ENCODE results near the gene RPL31.

DNA sequence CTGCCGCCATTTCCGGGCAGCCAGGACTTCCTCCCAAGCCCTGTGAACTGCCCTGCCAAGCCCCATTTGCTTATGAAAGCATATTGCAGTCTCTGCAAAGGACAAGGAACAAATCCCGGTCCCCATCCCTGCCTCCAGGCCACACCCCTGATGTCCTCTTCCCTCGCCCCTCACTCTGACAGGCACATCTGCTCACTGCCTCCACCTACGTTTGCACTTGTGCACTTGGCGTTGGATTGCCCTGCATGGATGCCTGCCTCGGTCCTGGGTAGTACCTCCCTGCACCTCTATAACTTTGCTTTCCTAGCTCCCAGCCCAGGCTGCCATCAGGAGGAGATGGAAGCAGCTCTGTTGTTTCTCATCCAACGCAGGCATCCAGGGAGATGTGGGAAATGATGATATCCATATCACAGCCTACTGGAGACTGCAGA, 19.6 kb upstream of the RPL31 start:
- TF ChIP-seq, protein P1, sequence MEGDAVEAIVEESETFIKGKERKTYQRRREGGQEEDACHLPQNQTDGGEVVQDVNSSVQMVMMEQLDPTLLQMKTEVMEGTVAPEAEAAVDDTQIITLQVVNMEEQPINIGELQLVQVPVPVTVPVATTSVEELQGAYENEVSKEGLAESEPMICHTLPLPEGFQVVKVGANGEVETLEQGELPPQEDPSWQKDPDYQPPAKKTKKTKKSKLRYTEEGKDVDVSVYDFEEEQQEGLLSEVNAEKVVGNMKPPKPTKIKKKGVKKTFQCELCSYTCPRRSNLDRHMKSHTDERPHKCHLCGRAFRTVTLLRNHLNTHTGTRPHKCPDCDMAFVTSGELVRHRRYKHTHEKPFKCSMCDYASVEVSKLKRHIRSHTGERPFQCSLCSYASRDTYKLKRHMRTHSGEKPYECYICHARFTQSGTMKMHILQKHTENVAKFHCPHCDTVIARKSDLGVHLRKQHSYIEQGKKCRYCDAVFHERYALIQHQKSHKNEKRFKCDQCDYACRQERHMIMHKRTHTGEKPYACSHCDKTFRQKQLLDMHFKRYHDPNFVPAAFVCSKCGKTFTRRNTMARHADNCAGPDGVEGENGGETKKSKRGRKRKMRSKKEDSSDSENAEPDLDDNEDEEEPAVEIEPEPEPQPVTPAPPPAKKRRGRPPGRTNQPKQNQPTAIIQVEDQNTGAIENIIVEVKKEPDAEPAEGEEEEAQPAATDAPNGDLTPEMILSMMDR (conservative IDR thresholded peaks at IDR 0.05): no peak
- TF ChIP-seq ZFX (IDR thresholded peaks at IDR 0.05): no peak

Measured in C4-2B (cell line).